Osteoblast (primary cell): Measurements from ENCODE around the gene WASHC4. TPM values are rescaled to one million over a fixed set of nuclear protein-coding genes. Genes with fewer than 3 reads are reported as not detected.
"Not testable (repeated sequence)": the region's sequence is repeated elsewhere in the genome, so short reads cannot be mapped to it uniquely, and the experiment has no call there.

Source experiments
- DNase-seq: peaks from one replicate; pipeline ENCODE4 v3.0.0; 2011; ENCODE audit warnings: low spot score, mixed read lengths; ENCODE audit not compliant: insufficient read length; ENCODE audit errors: missing footprints
- H2AFZ ChIP-seq: 2 replicates; pipeline ENCODE4 v1.6.0; 2011; ENCODE audit warnings: mild to moderate bottlenecking, low read length
- H3K27ac ChIP-seq: 2 replicates; pipeline ENCODE4 v1.5.1; 2011; ENCODE audit warnings: mild to moderate bottlenecking, low read depth, low read length, moderate library complexity
- H3K27me3 ChIP-seq: 2 replicates; pipeline ENCODE4 v1.6.0; 2012; ENCODE audit warnings: mild to moderate bottlenecking, control low read depth, inconsistent platforms, low read length, moderate library complexity; ENCODE audit not compliant: insufficient read depth
- H3K36me3 ChIP-seq: 2 replicates; pipeline ENCODE4 v1.5.1; 2011; ENCODE audit warnings: mild to moderate bottlenecking, low read length, control low read depth, moderate library complexity; ENCODE audit not compliant: insufficient read depth
- H3K4me1 ChIP-seq: 2 replicates; pipeline ENCODE4 v1.5.1; 2011; ENCODE audit warnings: mild to moderate bottlenecking, low read length, control low read depth, moderate library complexity; ENCODE audit not compliant: insufficient read depth
- H3K4me2 ChIP-seq: 2 replicates; pipeline ENCODE4 v1.6.0; 2011; ENCODE audit warnings: mild to moderate bottlenecking, low read length; ENCODE audit not compliant: insufficient read depth
- H3K4me3 ChIP-seq: fragments of 200-600 bp; sonication (generic); 3 replicates; pipeline ENCODE4 v1.5.1; 2012; ENCODE audit warnings: mild to moderate bottlenecking, low read length, inconsistent platforms; ENCODE audit not compliant: insufficient read depth
- H3K79me2 ChIP-seq: 2 replicates; pipeline ENCODE4 v1.6.0; 2012; ENCODE audit warnings: mild to moderate bottlenecking, low read length, control low read depth, inconsistent platforms; ENCODE audit not compliant: insufficient read depth
- H3K9me3 ChIP-seq: 2 replicates; pipeline ENCODE4 v1.5.1; 2011; ENCODE audit warnings: low read depth, low read length, control low read depth
- H4K20me1 ChIP-seq: 2 replicates; pipeline ENCODE4 v1.6.0; 2012; ENCODE audit warnings: mild to moderate bottlenecking, low read length, control low read depth; ENCODE audit not compliant: insufficient read depth
- total RNA-seq: library from RNA; depleted of rRNA; stranded (reverse); fragments of >200 nt; gene quantifications from 2 replicates; pipeline ENCODE4 v1.2.3, GENCODE V29; 2012
- TF ChIP-seq, protein P1 (sequence below): IDR thresholded peaks from 2 replicates; pipeline ENCODE4 v1.5.1; 2011; ENCODE audit warnings: mild to moderate bottlenecking, low read depth, low read length, moderate library complexity; ENCODE audit errors: extremely low read depth

WASHC4 gene
- total RNA-seq, 1 donor, result 124 TPM

GRCh38 chr12:105089817-105090216, 17.7 kb upstream of the WASHC4 start:
- Histone ChIP-seq H3K27me3 (peaks cover 17% of the 10 kb centered on the region), H4K20me1 (no peaks in the 10 kb centered on the region), H3K4me1 (no peaks in the 10 kb centered on the region), H3K27ac (no peak overlapping the region), H3K4me3 (no peak overlapping the region), H3K4me2 (no peak overlapping the region), H2AFZ (no peak overlapping the region), H3K36me3 (no peaks in the 10 kb centered on the region), H3K9me3 (no peaks in the 10 kb centered on the region), H3K79me2 (no peaks in the 10 kb centered on the region)
- TF ChIP-seq, protein P1, sequence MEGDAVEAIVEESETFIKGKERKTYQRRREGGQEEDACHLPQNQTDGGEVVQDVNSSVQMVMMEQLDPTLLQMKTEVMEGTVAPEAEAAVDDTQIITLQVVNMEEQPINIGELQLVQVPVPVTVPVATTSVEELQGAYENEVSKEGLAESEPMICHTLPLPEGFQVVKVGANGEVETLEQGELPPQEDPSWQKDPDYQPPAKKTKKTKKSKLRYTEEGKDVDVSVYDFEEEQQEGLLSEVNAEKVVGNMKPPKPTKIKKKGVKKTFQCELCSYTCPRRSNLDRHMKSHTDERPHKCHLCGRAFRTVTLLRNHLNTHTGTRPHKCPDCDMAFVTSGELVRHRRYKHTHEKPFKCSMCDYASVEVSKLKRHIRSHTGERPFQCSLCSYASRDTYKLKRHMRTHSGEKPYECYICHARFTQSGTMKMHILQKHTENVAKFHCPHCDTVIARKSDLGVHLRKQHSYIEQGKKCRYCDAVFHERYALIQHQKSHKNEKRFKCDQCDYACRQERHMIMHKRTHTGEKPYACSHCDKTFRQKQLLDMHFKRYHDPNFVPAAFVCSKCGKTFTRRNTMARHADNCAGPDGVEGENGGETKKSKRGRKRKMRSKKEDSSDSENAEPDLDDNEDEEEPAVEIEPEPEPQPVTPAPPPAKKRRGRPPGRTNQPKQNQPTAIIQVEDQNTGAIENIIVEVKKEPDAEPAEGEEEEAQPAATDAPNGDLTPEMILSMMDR, result no peak
- DNase-seq, result no peak

DNA sequence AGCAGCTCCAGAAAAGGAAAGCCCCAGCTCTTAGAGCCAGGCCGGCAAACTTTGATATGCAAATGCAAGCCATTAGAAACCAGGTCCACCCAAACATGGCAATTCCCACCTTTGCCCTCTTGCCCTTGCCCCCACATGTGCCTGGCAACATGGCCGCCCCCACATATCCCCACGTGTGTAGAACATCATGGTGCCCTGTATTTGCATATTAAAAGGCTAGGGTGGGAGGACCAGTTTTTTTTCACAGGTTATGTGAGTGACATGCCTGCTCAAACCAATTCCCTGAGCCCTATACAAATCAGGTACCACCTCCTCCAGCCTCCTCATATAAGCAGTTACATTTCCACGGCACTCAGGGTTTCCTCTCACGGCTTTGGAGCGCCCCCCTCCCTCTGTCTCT, 17.2 kb upstream of the WASHC4 start:
- TF ChIP-seq, protein P1, result no peak
- no peak overlapping the region for H3K27ac ChIP-seq
- peaks cover 17% of the 10 kb centered on the region for H3K27me3 ChIP-seq
- no peak for DNase-seq
- H3K79me2 ChIP-seq, result no peaks in the 10 kb centered on the region
- H3K4me2 ChIP-seq, result no peak overlapping the region
- H3K4me3 ChIP-seq, result no peak overlapping the region
- H4K20me1 ChIP-seq, result no peaks in the 10 kb centered on the region
- no peaks in the 10 kb centered on the region for H3K9me3 ChIP-seq
- no peak overlapping the region for H2AFZ ChIP-seq
- H3K4me1 ChIP-seq, result no peaks in the 10 kb centered on the region
- no peaks in the 10 kb centered on the region for H3K36me3 ChIP-seq

GRCh38 chr12:105091476-105092206, 15.9 kb upstream of the WASHC4 start:
- peaks cover 17% of the 10 kb centered on the region for H3K27me3 ChIP-seq
- no peak overlapping the region for H2AFZ ChIP-seq
- TF ChIP-seq, protein P1, result no peak
- no peak overlapping the region for H3K4me3 ChIP-seq
- no peak overlapping the region for H3K4me2 ChIP-seq
- no peaks in the 10 kb centered on the region for H3K36me3 ChIP-seq
- no peak for DNase-seq
- no peak overlapping the region for H3K27ac ChIP-seq
- no peaks in the 10 kb centered on the region for H3K4me1 ChIP-seq
- H3K79me2 ChIP-seq, result no peaks in the 10 kb centered on the region
- no peaks in the 10 kb centered on the region for H3K9me3 ChIP-seq
- no peaks in the 10 kb centered on the region for H4K20me1 ChIP-seq

DNA sequence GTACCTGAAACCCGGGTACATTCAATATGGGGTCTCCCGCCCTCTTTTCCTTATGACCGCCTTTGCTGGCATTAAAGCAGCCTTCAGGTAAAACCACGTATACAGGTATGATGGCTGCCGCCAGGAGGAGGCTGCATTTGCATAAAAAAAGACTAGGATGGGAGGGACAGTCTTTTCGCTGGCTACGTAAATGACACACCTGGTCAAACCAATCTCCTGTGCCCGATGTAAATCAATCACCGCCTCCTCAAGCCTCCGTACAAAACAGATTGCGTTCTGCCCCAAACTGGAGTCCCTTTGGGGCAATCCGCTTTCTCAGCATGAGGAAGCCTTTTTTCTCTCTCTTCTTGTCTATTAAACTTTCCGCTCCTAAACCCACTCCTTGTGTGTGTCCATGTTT, 15.2 kb upstream of the WASHC4 start:
- no peak for DNase-seq
- peak overlapping the region; percentile 5 for H2AFZ ChIP-seq

DNA sequence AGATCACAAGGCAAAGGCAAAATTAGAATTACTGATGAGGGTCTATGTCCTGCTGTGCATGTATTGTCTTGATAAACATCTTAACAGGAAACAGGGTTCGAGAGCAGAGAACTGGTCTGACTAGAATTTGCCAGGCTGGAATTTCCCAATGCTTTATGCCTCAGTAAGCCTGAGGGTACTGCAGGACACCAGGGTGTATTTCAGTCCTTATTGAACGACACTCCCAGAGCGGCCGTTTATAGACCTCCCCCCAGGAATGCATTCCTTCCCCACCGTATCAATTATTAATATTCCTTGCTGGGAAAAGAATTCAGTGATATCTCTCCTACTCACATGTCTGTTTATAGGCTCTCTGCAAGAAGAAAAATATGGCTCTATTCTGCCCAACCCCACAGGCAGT, 12.2 kb upstream of the WASHC4 start:
- H3K4me1 ChIP-seq, H3K79me2 ChIP-seq, H3K4me3 ChIP-seq, H3K4me2 ChIP-seq, DNase-seq, H2AFZ ChIP-seq, H4K20me1 ChIP-seq, H3K27ac ChIP-seq, H3K36me3 ChIP-seq, H3K9me3 ChIP-seq: not testable (repeated sequence)
- H3K27me3 ChIP-seq, result peaks cover 17% of the 10 kb centered on the region

More for the DNA sequence above, 15.2 kb upstream of the WASHC4 start:
- H3K9me3 ChIP-seq, result no peaks in the 10 kb centered on the region
- no peaks in the 10 kb centered on the region for H3K36me3 ChIP-seq
- H3K4me3 ChIP-seq, result no peak overlapping the region
- H3K27ac ChIP-seq, result no peak overlapping the region
- TF ChIP-seq, protein P1, result no peak
- H3K4me2 ChIP-seq, result no peak overlapping the region
- H3K4me1 ChIP-seq, result no peaks in the 10 kb centered on the region
- H3K79me2 ChIP-seq, result no peaks in the 10 kb centered on the region
- peaks cover 17% of the 10 kb centered on the region for H3K27me3 ChIP-seq
- no peaks in the 10 kb centered on the region for H4K20me1 ChIP-seq
